H9 (cell line): Measurements from ENCODE around the gene SLC9A7. TPM values are rescaled to one million over a fixed set of nuclear protein-coding genes. Genes with fewer than 3 reads are reported as not detected.

ENCODE experiments used
- DNase-seq: peaks from one replicate; pipeline ENCODE4 v3.0.0-alpha.2; 2017
- H2AFZ ChIP-seq: one replicate; pipeline ENCODE4 v1.6.1; 2013; ENCODE audit warnings: mild to moderate bottlenecking, low read length, control low read depth, moderate library complexity
- H2AK5ac ChIP-seq: 2 replicates; pipeline ENCODE4 v1.6.1; 2013; ENCODE audit warnings: low read length, control low read depth, mixed read lengths; ENCODE audit not compliant: insufficient read length
- H2BK120ac ChIP-seq: one replicate; pipeline ENCODE4 v1.6.1; 2013; ENCODE audit warnings: low read depth, mild to moderate bottlenecking, low read length, control low read depth, inconsistent platforms; ENCODE audit not compliant: poor library complexity, severe bottlenecking
- H2BK12ac ChIP-seq: 2 replicates; pipeline ENCODE4 v1.6.1; 2013; ENCODE audit warnings: low read length, control low read depth, mixed read lengths, low read depth; ENCODE audit not compliant: insufficient read length
- H2BK15ac ChIP-seq: 2 replicates; pipeline ENCODE4 v1.6.1; 2013; ENCODE audit warnings: low read depth, low read length, control low read depth
- H2BK20ac ChIP-seq: one replicate; pipeline ENCODE4 v1.6.1; 2013; ENCODE audit warnings: low read depth, mild to moderate bottlenecking, low read length, control low read depth, inconsistent platforms; ENCODE audit not compliant: poor library complexity, severe bottlenecking
- H2BK5ac ChIP-seq: 2 replicates; pipeline ENCODE4 v1.6.1; 2013; ENCODE audit warnings: low read length, control low read depth, mixed read lengths; ENCODE audit not compliant: insufficient read length
- H3K14ac ChIP-seq: 2 replicates; pipeline ENCODE4 v1.6.1; 2013; ENCODE audit warnings: low read length, control low read depth; ENCODE audit not compliant: insufficient read depth
- H3K18ac ChIP-seq: 2 replicates; pipeline ENCODE4 v1.6.1; 2013; ENCODE audit warnings: low read depth, mild to moderate bottlenecking, mixed read lengths, low read length, control low read depth; ENCODE audit not compliant: insufficient read length
- H3K23ac ChIP-seq: 2 replicates; pipeline ENCODE4 v1.6.1; 2013; ENCODE audit warnings: low read length, control low read depth, mixed read lengths, low read depth; ENCODE audit not compliant: insufficient read length
- H3K23me2 ChIP-seq: 2 replicates; pipeline ENCODE4 v1.6.1; 2013; ENCODE audit warnings: low read depth, mild to moderate bottlenecking, mixed read lengths, low read length, control low read depth; ENCODE audit not compliant: insufficient read length, poor library complexity, severe bottlenecking
- H3K27ac ChIP-seq: 2 replicates; pipeline ENCODE4 v1.5.1; 2013; ENCODE audit warnings: low read length, control low read depth, mixed read lengths, low read depth; ENCODE audit not compliant: insufficient read length
- H3K27me3 ChIP-seq: 2 replicates; pipeline ENCODE4 v1.6.1; 2013; ENCODE audit warnings: low read length, control low read depth, inconsistent platforms; ENCODE audit not compliant: insufficient read depth
- H3K4ac ChIP-seq: 2 replicates; pipeline ENCODE4 v1.6.1; 2013; ENCODE audit warnings: low read depth, mild to moderate bottlenecking, control low read depth, inconsistent platforms, low read length, moderate library complexity
- H3K4me1 ChIP-seq: 2 replicates; pipeline ENCODE4 v1.6.1; 2013; ENCODE audit warnings: low read length, control low read depth, inconsistent platforms; ENCODE audit not compliant: insufficient read depth
- H3K4me2 ChIP-seq: 2 replicates; pipeline ENCODE4 v1.6.1; 2013; ENCODE audit warnings: low read length, control low read depth, mixed read lengths; ENCODE audit not compliant: insufficient read length, insufficient read depth
- H3K56ac ChIP-seq: 2 replicates; pipeline ENCODE4 v1.6.1; 2013; ENCODE audit warnings: low read depth, mild to moderate bottlenecking, mixed read lengths, low read length, control low read depth; ENCODE audit not compliant: insufficient read length
- H3K79me1 ChIP-seq: 2 replicates; pipeline ENCODE4 v1.6.1; 2013; ENCODE audit warnings: low read depth, mild to moderate bottlenecking, moderate library complexity, low read length, control low read depth, inconsistent platforms; ENCODE audit not compliant: insufficient read depth, poor library complexity, severe bottlenecking
- H3K79me2 ChIP-seq: 2 replicates; pipeline ENCODE4 v1.6.1; 2013; ENCODE audit warnings: low read length, control low read depth, inconsistent platforms; ENCODE audit not compliant: insufficient read depth
- H3K9ac ChIP-seq: 2 replicates; pipeline ENCODE4 v1.6.1; 2013; ENCODE audit warnings: low read length, control low read depth, mixed read lengths; ENCODE audit not compliant: insufficient read length; ENCODE audit errors: extremely low read depth
- H3K9me3 ChIP-seq: one replicate; pipeline ENCODE4 v1.6.1; 2013; ENCODE audit warnings: low read depth, low read length, inconsistent platforms; ENCODE audit not compliant: control insufficient read depth
- H3T11ph ChIP-seq: one replicate; pipeline ENCODE4 v1.6.1; 2013; ENCODE audit warnings: mild to moderate bottlenecking, low read length, control low read depth, inconsistent platforms
- H4K20me1 ChIP-seq: one replicate; pipeline ENCODE4 v1.6.1; 2013; ENCODE audit not compliant: control insufficient read depth, insufficient read length, insufficient read depth
- H4K5ac ChIP-seq: 2 replicates; pipeline ENCODE4 v1.6.1; 2013; ENCODE audit warnings: low read depth, mild to moderate bottlenecking, mixed read lengths, low read length, control low read depth; ENCODE audit not compliant: insufficient read length
- H4K8ac ChIP-seq: replicated peaks from 2 replicates; pipeline ENCODE4 v1.6.1; 2013; ENCODE audit warnings: low read length, control low read depth, mixed read lengths, low read depth; ENCODE audit not compliant: insufficient read length
- H4K91ac ChIP-seq: 2 replicates; pipeline ENCODE4 v1.6.1; 2013; ENCODE audit warnings: low read depth, mild to moderate bottlenecking, moderate library complexity, mixed read lengths, low read length, control low read depth; ENCODE audit not compliant: insufficient read length
- H3K27ac Mint-ChIP-seq, 3 experiments: 2 replicates in 2 of 3; 3 replicates in 1 of 3; pipeline ENCODE4 v1.8.0; 2020 to 2021; ENCODE audit warnings: mixed read lengths in 3 of 3, mild to moderate bottlenecking in 1 of 3, moderate library complexity in 1 of 3
- H3K27me3 Mint-ChIP-seq: 2 replicates; pipeline ENCODE4 v1.8.0; 2021; ENCODE audit warnings: low read depth, mild to moderate bottlenecking, moderate library complexity, mixed read lengths
- H3K36me3 Mint-ChIP-seq, 3 experiments: 2 replicates in 2 of 3; 3 replicates in 1 of 3; pipeline ENCODE4 v1.8.0; 2020 to 2021; ENCODE audit warnings: low read depth in 3 of 3, mixed read lengths in 3 of 3; ENCODE audit not compliant: insufficient read depth in 1 of 3
- H3K4me1 Mint-ChIP-seq, 2 experiments: 2 replicates each; pipeline ENCODE4 v1.8.0; 2020; ENCODE audit warnings: mixed read lengths in 2 of 2
- H3K4me3 Mint-ChIP-seq, 2 experiments: 2 replicates in 1 of 2; 3 replicates in 1 of 2; pipeline ENCODE4 v1.8.0; 2020 to 2021; ENCODE audit warnings: mild to moderate bottlenecking in 2 of 2, mixed read lengths in 2 of 2, moderate library complexity in 1 of 2
- H3K9me3 Mint-ChIP-seq, 2 experiments: 2 replicates in 1 of 2; 3 replicates in 1 of 2; pipeline ENCODE4 v1.8.0; 2020; ENCODE audit warnings: mild to moderate bottlenecking in 2 of 2, mixed read lengths in 2 of 2, moderate library complexity in 1 of 2
- CTCF ChIP-seq: fragments of 200-600 bp; sonication (generic); conservative IDR thresholded peaks from 3 replicates; pipeline ENCODE4 v1.8.0; 2021; ENCODE audit warnings: antibody characterized with exemption, mild to moderate bottlenecking
- WGBS: extraction: QIAGEN DNeasy Blood & Tissue Kit; methylation state at CpG from one replicate; pipeline ENCODE4 v1.1.7; 2013; ENCODE audit warnings: missing lambda C conversion rate, low lambda C conversion rate, mixed read lengths; ENCODE audit not compliant: insufficient read length; ENCODE audit errors: extremely low coverage; 5-methylcytosine and 5-hydroxymethylcytosine counted together
- total RNA-seq: library from RNA; stranded (reverse); gene quantifications from 2 replicates; pipeline ENCODE4 v1.2.1, GENCODE V29; 2021

The SLC9A7 gene
- total RNA-seq, 1 experiment from 2014 or later = 5.9 TPM

DNA sequence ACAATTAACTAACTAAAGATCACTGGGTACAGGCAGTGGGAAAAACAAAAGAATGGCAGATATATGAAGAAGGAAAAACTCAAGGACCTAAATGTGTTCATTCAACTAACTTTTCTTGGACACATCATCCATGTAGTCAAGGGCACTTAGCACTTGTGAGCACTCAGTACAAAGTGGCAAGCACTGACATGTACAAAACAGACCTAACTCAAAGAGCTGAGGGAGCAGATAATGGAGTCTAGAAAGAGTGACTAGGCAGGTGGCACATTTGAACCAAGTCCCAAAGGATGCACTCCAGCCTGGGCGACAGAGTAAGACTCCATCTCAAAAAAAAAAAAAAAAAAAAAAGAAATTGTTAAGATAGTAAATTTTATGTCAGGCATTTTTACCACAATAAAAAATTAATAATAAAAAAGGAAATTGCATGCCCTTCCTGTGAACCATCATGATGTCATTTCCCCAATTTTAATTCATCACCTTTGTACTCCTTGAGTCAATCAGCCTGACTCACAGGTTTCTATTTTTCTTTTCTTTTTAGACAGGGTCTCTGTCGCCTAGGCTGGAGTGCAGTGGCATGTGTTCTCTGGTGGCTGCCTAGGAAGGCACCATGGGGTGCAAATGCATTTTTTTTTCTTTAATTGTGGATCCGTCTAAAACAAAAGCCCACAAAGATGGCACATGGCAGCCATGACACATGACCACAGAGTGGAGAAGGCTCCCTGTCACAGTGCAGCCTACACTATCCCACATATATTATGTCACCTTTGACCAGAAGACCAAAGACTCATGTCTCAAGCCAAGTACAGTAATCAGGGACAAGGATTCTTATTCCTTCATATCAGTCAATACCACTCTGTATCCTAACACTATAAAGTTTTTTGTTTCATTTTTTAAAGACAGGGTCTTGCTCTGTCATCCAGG lies 93.4 kb downstream of the SLC9A7 start:
- no peak for DNase-seq
- Histone ChIP-seq H3K4me2 (no peak overlapping the region), H3K27ac (no peak overlapping the region), H3K9ac (no peak overlapping the region), H2BK20ac (no peak overlapping the region), H2BK5ac (no peak overlapping the region), H4K91ac (no peak overlapping the region), H3K56ac (no peak overlapping the region), H2BK15ac (no peak overlapping the region), H3T11ph (no peak overlapping the region), H3K4ac (no peak overlapping the region), H2AFZ (no peak overlapping the region), H4K8ac (no peak overlapping the region), H3K27me3 (no peaks in the 10 kb centered on the region), H2AK5ac (no peak overlapping the region), H3K23ac (no peak overlapping the region), H3K4me1 (no peaks in the 10 kb centered on the region), H3K14ac (no peak overlapping the region), H3K79me1 (no peaks in the 10 kb centered on the region), H3K79me2 (no peaks in the 10 kb centered on the region), H4K20me1 (no peaks in the 10 kb centered on the region), H3K23me2 (no peaks in the 10 kb centered on the region), H2BK120ac (no peak overlapping the region), H4K5ac (no peak overlapping the region), H3K9me3 (peaks cover 28% of the 10 kb centered on the region), H3K18ac (no peak overlapping the region), H2BK12ac (no peak overlapping the region)
- Mint-ChIP-seq H3K4me3 (no peak overlapping the region), H3K36me3 (peaks cover 8 to 22% (median 17%) of the 10 kb centered on the region in 3 experiments; a peak in 5 of 7 replicates), H3K4me1 (no peaks in the 10 kb centered on the region), H3K27ac (no peak overlapping the region; a peak in 1 of 7 replicates), H3K27me3 (no peaks in the 10 kb centered on the region), H3K9me3 (peaks cover 55 to 59% of the 10 kb centered on the region in 2 experiments)
- TF ChIP-seq CTCF = no peak
- WGBS = no CpG with 5 or more reads among the region's 3 CpGs
